ENCODE data around the gene LIMCH1. TPM values are rescaled to one million over a fixed set of nuclear protein-coding genes. Genes with fewer than 3 reads are reported as not detected.

LIMCH1 gene
- total RNA-seq, 1 experiment from 2014 or later, result 3.3 TPM

- no peak overlapping the region for H3K56ac ChIP-seq (ENCODE audit: insufficient read length, low read depth, low read length)
- Mint-ChIP-seq H3K36me3 (ENCODE audit: insufficient read depth in 1 of 3, low read depth in 3 of 3) (no peaks in the 10 kb centered on the region), H3K9me3 (no peaks in the 10 kb centered on the region), H3K27ac (no peak overlapping the region), H3K4me3 (no peak overlapping the region), H3K27me3 (ENCODE audit: low read depth) (peaks cover 26% of the 10 kb centered on the region), H3K4me1 (no peaks in the 10 kb centered on the region)
- H3K9me3 ChIP-seq (ENCODE audit: control insufficient read depth, low read depth, low read length), result no peaks in the 10 kb centered on the region
- no peak overlapping the region for H2BK12ac ChIP-seq (ENCODE audit: insufficient read length, low read depth, low read length)
- no peak overlapping the region for H4K5ac ChIP-seq (ENCODE audit: insufficient read length, low read depth, low read length)
- H3K4me2 ChIP-seq (ENCODE audit: insufficient read depth, insufficient read length, low read length), result no peak overlapping the region
- H2BK20ac ChIP-seq (ENCODE audit: low read depth, low read length, poor library complexity, severe bottlenecking), result no peak overlapping the region
- no CpG with 5 or more reads among the region's 1 CpG for WGBS (ENCODE audit: extremely low coverage, insufficient read length, low lambda C conversion rate)
- no peak overlapping the region for H2BK5ac ChIP-seq (ENCODE audit: insufficient read length, low read length)
- DNase-seq, result no peak
- H2AFZ ChIP-seq (ENCODE audit: low read length), result no peak overlapping the region
- H3K18ac ChIP-seq (ENCODE audit: insufficient read length, low read depth, low read length), result no peak overlapping the region
- H2BK15ac ChIP-seq (ENCODE audit: low read depth, low read length), result no peak overlapping the region
- H2BK120ac ChIP-seq (ENCODE audit: low read depth, low read length, poor library complexity, severe bottlenecking), result no peak overlapping the region
- no peak overlapping the region for H3K27ac ChIP-seq (ENCODE audit: insufficient read length, low read depth, low read length)
- H3K9ac ChIP-seq (ENCODE audit: extremely low read depth, insufficient read length, low read length), result no peak overlapping the region
- TF ChIP-seq, protein P1, sequence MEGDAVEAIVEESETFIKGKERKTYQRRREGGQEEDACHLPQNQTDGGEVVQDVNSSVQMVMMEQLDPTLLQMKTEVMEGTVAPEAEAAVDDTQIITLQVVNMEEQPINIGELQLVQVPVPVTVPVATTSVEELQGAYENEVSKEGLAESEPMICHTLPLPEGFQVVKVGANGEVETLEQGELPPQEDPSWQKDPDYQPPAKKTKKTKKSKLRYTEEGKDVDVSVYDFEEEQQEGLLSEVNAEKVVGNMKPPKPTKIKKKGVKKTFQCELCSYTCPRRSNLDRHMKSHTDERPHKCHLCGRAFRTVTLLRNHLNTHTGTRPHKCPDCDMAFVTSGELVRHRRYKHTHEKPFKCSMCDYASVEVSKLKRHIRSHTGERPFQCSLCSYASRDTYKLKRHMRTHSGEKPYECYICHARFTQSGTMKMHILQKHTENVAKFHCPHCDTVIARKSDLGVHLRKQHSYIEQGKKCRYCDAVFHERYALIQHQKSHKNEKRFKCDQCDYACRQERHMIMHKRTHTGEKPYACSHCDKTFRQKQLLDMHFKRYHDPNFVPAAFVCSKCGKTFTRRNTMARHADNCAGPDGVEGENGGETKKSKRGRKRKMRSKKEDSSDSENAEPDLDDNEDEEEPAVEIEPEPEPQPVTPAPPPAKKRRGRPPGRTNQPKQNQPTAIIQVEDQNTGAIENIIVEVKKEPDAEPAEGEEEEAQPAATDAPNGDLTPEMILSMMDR (conservative IDR thresholded peaks at IDR 0.05), result no peak
- H3K79me2 ChIP-seq (ENCODE audit: insufficient read depth, low read length), result no peaks in the 10 kb centered on the region
- no peak overlapping the region for H3K14ac ChIP-seq (ENCODE audit: insufficient read depth, low read length)
- H3K4ac ChIP-seq (ENCODE audit: low read depth, low read length), result no peak overlapping the region
- no peaks in the 10 kb centered on the region for H3K79me1 ChIP-seq (ENCODE audit: insufficient read depth, low read depth, low read length, poor library complexity, severe bottlenecking)
- H2AK5ac ChIP-seq (ENCODE audit: insufficient read length, low read length), result no peak overlapping the region
- H3T11ph ChIP-seq (ENCODE audit: low read length), result no peak overlapping the region
- H4K20me1 ChIP-seq (ENCODE audit: control insufficient read depth, insufficient read depth, insufficient read length), result no peaks in the 10 kb centered on the region
- H3K23ac ChIP-seq (ENCODE audit: insufficient read length, low read depth, low read length), result no peak overlapping the region
- H4K8ac ChIP-seq (replicated peaks; ENCODE audit: insufficient read length, low read depth, low read length), result no peak overlapping the region
- H3K27me3 ChIP-seq (ENCODE audit: insufficient read depth, low read length), result no peaks in the 10 kb centered on the region; the same call in 1 of the 2 replicates
- H4K91ac ChIP-seq (ENCODE audit: insufficient read length, low read depth, low read length), result no peak overlapping the region
- no peaks in the 10 kb centered on the region for H3K23me2 ChIP-seq (ENCODE audit: insufficient read length, low read depth, low read length, poor library complexity, severe bottlenecking)
- H3K4me1 ChIP-seq (ENCODE audit: insufficient read depth, low read length), result no peaks in the 10 kb centered on the region
Observed at GRCh38 chr4:41713768-41714167, 175.8 kb downstream of the LIMCH1 start.
